ENCODE data around the gene IL1RAPL2.
"Not testable (repeated sequence)": the region's sequence is repeated elsewhere in the genome, so short reads cannot be mapped to it uniquely, and the experiment has no call there.

The IL1RAPL2 gene

DNA sequence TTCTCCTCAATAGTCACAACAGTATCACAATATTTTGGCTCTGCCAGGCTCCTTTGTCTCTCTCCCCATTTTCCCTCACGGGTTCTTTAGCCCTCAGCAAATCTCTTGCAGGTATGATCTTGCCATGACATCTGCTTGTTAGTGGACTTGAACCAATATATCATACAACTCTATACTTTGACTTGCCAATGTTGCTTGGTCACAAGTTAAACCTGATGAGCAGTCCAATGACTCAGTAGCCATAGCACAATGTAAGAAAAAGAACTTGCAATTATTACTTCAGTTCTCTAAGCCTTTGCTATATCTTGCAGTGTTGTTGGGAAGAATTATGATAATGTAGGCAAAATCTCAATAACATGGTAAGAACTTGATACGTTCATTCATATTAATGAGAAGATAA, 1081.8 kb downstream of the IL1RAPL2 start:
- no peak for DNase-seq

DNA sequence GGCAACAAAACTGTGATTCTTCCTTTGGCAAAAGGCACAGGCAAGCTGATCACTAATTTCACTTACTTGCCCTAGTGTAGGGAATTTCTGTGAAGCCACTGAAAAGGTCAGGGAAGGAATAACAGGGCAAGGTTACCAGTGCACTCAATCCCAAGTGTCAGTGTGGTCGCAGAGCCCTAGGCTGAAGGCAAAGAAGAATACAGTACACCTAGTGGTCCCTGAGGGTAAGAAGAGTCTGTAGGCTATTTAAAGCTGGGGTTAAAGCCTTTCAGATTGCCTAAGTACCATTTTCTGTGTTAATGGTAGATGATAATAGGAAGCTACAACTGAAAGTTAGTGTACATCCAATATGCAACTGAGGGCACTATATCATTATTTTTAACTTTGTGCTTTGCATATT, 1082.7 kb downstream of the IL1RAPL2 start:
- no peak for DNase-seq

DNA sequence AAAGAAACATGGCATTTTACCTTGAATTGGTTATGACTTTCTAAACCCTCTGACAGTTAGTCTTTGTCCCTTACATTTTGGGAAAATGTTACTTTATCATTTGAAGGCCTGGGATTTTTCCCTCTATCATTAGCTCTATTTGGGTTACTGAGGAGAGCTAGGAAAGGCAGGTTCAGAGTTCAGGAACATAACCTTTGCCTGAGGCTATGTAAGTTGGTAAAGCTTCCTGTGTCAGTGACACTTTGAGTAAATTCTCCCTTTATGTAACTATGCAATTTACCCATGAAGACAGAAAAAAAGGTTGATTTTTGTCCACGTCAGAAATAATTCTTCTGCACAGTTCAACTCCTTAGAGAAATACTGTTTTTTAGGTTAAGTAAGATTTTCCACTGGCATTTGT, 1084.6 kb downstream of the IL1RAPL2 start:
- DNase-seq = no peak

DNA sequence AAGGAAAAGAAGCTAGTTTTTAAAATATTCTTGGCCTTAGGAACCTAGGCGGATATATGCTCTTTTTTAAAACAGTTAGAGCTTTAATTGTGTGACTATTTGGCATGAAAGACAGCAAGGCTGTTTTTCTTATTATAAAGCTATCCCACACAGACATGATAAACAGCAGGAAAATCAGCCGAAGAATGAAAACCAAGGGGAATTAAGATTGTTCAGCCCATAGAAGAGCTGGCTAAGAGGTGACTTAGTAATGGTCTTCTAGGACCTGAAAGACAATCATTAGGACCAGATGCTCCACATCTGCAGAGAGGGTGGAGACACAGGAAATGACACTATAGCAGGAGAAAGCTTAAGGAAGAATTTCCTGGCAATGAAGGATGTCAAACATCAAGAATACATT, 1085.0 kb downstream of the IL1RAPL2 start:
- no peak for DNase-seq

DNA sequence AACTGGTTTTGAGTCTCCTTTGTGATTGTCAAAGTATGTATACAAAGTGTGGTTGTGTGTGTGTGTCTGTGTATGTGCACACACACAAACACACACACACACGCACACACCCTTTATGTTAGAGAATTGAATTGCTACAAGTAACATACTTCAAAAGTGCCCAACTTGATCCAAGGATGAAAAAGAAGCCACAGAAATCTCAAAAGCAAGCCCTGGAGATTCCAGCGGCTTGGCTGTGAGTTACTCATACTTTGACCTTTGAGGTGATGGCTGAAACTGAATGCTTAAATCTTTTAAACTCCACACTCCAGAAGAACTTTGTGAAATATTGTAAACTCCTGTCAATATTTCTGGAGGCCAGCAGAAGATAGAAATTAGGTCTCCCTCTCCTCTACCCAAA, 1087.9 kb downstream of the IL1RAPL2 start:
- DNase-seq = no peak

DNA sequence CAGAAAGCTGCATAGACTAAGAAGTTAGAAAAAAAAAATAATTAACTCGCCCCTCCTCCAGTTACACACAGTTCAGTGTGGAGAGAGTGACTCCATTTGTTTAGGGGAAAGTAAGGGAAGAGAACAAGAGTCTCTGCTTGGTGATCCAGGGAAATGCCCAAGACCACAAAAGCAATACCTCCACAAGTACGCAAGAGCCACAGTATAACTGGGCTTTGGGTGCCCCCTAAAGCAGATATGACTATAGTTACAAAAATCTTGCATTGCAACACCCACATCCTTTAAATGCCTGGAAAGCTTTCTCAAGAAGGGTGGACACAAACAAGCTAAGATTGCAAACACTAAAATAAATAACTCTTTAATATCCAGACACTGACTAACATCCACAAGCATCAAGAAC, 1092.1 kb downstream of the IL1RAPL2 start:
- no peak for DNase-seq

DNA sequence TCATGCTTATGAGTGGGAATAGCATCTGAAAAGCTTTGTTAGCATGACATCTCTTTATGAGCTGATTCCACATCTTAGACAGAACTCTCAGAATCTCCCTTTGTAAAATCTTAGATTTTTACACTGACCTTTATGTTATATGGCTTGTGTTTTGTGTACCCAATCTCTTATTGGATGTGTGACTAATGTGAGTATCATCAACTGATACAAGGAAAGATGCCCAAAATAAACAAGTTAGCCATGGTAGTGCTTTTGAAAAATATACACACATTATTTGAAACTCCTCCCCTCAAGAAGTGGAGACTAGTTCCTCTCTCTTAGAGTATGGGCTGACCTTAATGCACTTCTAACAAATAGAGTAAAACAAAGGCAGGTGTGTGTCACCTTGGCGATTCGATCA, 1096.2 kb downstream of the IL1RAPL2 start:
- DNase-seq = no peak

DNA sequence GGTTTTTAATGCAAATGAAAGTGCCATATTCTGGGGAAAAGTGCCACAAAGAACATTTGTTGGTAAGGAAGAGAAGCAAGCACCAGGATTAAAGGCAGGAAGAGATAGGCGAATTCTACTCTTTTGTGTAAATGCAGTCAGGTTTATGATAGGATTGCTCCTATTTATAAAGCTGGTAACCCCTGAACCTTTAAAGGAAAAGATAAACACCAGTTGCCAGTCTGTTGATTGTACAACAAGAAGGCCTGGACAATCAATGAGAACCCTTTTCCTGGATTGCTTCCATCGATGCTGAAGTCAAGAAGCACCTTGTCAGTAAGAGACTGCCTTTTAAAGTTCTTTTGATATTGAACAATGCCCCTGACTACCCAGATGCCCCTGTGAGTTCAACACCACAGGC, 1098.2 kb downstream of the IL1RAPL2 start:
- no peak for DNase-seq

DNA sequence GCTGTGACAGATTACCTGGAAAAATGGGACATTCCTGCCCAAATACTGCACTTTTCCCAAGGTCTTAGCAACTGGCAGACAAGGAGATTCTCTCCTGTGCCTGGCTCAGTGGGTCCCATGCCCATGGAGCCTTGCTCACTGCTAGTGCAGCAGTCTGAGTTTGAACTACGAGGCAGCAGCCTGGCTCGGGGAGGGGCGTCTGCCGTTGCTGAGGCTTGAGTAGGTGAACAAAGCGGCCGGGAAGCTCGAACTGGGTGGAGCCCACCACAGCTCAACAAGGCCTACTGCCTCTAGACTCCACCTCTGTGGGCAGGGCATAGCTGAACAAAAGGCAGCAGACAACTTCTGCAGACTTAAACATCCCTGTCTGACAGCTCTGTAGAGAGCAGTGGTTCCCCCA, 1118.3 kb downstream of the IL1RAPL2 start:
- not testable (repeated sequence) for DNase-seq

DNA sequence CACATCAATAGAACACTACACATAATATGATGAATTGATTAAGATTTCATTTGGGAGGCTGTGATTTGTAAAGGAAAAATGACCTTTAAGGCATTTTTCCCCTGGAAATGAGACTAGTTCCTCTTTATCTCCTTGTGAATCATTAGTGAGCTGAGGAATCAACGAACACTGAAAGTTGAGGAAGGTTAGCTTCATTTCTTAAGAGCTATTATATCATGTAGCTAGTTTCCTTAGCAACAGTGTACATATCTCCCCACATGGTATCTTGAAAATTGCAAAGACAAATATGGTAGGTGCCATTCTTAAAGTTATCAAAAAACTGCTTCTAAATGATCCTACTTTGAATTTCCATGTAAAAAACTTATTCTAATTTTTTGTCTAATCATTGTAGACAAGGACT, 1128.8 kb downstream of the IL1RAPL2 start:
- no peak for DNase-seq

DNA sequence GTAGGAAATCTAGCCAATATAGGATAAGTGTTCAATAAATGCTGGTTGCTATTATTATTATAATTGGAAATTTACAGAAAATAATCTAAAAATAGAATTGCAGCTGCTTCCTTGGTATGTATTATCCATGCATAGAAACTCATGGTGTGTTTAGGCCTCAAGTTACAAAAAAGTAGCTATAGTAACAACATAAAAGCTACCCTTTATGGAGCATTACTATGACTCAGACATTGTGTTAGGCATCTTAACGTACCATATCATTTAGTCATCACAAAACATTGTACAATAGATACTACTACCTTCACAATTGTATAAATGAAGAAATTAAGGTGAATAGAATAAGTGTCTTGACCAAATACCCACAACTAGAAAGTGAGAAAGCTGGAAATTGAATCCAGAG, 1129.5 kb downstream of the IL1RAPL2 start:
- no peak for DNase-seq

DNA sequence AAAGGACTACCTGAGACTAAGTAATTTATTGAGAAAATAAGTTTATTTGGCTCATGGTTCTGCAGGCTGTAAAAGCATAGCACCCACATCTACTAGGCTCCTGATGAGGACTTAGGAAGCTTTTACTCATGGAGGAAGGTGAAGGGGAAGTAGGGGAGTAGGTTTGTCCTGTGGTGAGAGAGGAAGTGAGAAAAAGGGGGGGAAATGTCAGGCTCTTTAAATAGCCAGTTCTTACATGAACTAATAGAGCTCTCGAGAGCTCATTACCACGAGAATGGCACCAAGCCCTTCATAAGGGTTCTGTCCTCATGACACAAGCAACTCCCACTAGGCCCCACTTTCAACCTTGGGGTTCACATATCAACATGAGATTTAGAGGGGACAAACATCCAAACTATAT, 1130.9 kb downstream of the IL1RAPL2 start:
- DNase-seq = no peak

DNA sequence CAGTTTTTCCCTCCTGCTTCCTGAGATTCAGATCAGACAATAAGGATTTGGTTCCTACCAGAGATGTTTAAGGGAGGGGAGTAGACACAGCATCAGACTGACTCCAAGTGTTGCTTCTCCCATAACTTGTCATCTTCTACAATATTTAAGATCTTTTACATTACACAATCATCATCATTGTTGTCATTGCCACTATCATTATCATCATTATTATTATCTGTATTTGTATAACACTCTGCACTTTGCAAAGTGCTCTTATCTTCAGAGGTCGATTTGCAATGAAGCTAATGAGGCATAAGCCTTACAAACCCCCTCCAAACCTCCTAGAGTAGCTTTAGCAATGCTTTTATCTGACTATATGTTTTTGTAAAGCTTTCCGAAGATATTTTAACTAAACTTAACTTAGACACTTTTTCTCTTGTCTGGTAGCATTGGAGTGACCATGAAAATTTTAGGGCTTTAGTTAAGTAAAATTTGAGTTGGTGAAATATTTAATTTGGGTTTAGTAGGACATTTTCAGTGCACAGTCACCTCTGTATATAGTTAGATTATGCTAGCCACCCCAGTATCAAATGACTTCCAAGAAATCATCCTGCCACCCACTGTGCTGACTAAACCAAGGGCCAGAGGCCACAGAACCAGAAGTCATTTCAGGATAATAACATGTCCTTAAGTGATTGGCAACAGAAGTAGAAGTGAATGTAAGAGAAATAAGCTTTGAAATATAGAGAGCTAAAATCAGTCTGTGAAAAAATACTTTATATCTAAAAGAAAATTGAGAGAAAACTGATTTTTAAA, 1132.2 kb downstream of the IL1RAPL2 start:
- no peak for DNase-seq

DNA sequence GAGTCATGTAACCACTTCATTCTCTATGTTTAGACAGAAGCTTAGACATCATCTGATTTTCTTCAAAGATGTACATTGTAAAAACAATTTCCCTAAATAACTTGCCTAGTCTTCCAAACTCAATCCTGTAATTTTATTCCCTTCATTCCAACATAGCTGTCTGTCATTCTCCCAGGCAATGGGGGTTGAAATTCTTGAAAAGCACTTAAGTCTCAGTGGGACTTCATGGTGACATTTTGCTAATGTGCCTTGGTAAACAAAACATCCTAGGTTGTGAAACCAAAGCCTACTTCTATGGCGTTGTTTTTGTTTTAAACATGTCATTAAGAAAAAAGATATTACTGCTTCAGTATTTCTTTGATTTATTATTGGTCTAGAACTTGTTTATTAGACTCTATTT, 1134.3 kb downstream of the IL1RAPL2 start:
- no peak for DNase-seq

DNA sequence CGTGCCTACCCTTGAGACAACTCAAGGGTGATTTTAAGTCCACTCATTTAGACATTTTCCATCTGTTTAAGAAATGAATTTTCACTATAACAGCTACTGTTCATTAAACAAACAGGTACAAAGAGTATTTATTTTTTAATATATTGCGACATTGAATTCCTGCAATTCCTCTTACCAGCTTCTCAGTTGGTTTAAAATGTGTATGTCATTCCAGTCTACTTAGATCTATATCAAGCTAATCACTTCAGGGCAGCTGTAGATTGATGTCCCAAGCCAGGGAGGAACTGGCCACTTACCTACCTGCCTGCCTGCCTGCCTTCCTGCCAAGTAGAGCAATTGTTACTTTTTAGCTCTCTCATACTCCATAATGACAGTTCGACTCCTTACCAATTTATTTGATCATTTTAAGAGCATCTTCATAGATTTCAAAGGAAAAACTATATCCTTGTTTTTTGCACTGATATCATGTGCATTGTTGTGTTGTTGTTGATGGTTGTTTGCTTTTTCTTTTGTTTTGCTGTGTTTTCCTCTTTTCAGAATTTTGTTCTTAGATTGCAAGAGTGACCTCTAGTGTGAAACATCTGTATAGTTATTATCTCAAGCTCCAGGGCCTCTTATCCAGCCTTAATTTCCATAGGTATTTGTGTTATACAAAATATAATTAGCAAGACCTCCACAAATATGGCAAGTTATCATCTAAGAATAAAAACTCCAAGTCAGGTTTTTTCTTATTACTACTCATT, 1135.5 kb downstream of the IL1RAPL2 start:
- no peak for DNase-seq

DNA sequence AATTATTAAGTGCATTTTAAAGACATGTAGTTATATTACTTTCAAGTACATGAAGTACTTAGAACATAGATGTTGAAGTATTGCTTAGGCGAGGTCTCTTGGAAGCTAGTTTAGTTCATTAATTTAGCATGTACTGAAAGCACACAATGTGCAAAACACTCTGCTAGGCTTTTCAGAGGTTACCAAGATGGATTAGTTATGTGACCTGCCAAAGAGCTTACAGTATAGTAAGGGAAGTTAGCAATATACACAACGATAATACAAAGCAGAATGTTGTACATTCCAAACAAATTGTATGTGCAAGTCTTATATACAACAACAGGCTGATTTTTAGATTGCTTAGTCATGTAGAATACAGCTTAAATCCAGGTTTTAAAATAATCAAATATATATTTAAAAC, 1137.9 kb downstream of the IL1RAPL2 start:
- no peak for DNase-seq

DNA sequence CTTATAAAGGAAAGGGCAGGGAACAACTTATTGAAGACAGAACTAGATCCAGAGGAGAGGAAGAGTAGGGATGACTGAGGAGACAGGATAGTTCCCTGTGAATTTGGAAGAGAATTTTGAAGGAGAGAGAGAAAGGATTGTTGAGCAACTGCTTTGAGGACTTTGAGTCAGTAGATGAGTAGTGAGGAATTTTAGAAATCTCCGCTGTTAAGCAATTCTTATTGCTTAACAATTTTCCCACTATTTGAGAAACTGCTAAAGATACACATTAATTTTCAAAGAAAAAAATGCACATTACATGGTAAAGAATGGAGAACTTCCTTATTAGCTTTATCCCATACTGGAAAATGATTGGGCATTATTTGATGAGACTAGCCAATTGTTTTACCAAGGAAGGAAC, 1140.0 kb downstream of the IL1RAPL2 start:
- DNase-seq = no peak

DNA sequence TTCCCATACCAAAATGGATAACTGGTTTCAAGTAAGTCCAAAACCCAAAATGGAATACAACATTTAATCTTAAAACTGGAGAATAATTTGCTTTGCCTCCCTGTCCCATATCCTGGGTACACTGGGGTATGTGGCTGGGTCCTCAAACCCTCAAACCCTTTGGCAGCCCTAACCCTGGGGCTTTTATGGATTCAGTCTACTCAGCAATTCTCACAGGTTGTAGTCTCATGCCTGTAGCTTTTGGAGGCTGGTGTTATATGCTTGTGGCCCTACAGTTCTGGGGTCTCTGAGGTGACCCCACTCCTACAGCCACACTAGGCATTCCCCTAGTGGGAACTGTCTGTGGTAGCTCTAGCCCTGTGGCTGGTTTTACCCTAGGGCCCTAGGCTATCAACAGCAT, 1145.8 kb downstream of the IL1RAPL2 start:
- no peak for DNase-seq

DNA sequence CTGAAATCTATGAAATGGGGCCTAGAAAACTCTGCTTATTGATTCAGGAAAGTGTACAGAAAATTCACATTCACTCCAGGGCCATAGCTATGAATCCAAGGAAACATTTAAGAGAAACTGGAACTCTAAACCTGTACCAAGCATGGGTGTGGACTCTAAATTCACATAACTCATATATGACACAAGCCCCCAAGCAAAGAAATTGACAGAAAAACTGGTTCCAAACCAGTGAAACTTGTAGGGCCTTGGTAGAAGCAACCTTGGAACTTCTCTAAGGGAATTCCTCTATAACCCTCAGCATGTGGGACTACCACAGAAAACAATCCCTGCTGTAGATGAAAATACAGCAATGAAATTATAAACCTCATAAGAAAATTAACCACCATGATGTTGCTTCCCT, 1149.7 kb downstream of the IL1RAPL2 start:
- DNase-seq = no peak

DNA sequence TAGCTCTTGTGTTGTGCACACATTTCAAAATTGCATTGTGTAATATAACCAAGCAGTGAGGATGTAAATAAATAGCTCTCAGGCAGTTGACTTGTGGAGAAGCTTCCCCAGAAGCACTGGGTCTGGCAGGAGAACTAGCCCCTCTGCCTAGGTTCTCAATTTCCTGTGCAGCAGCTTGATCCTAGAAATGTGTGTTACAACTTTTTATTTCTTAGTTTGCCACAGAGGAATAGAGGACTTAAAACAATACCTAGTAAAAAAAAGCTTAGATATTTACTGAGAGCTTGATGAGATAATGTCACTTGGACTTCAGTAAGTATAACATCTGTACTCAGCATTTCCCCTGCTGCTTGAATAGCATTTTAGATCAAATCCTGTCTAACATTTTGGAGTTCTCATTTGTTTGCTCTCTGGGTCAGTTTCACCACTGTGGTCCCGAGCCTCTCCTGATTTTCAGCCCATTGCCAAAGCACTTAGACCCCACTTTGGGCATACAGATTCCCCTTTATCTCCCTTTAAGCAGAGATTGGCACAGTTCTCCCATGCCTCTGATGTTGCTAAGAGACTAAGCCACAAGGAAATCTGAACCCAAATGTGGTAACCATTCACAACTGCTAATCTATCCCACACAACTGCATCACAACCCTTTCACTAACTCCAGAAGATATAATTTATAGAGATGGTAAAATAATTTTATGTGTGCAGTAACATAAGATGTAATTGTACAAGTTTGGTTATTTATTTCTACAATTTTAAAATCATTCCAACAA, 1158.2 kb downstream of the IL1RAPL2 start:
- DNase-seq = no peak

DNA sequence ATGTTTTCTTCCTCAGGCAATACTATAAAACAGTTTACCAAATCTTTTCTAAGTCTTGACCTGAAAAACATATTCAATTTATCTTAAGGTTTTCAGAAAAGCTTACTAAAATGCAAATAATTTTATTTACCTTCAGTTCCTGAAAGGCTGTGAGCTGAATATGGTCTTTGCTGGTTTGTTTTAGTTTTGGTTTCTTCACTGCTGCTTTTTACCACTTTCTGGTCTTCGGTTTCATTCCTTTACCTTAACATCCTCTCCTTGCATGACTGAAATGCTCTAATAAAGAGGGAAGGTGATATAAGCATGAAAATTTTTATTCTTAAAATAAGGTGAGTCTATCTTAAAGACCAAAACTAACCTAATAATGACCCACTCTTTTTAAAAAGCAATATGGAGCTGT, 1159.2 kb downstream of the IL1RAPL2 start:
- DNase-seq = no peak

DNA sequence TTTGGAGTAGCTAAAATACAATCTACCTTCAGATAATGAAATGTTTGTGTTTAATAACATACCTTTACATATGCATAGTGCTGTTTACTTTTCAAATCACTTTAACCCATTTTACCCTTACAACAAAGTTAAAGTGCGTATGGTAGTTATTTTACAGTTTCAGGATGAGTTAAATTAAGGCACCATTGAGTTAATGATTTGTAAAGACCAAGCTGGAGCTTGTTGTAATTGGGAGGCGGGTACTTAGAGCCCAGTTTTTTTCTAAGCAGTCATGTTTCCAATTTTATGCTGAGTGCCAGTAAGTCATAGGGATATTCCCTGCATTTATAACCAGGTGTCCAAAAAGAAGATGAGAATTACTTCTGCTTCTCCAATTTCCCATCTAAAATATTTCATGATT, 1172.2 kb downstream of the IL1RAPL2 start:
- no peak for DNase-seq

DNA sequence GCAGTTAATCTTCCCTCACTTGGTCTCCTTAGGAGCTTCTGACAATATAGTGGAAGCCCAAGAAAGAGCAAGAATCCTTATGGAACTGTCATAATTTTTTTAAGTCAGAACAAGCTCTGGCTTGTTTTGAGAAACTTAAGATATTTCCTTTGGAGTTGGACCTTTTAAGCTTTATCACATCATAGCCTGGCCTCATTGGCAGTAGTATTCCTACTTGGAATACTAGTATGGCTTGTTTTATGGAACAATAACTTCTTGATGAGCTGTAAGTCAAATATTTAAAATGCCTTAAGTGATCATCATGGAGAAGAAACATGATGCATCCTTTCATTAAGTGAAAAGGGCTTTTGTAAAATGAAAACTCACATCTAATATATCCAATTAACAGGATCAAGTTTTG, 1178.3 kb downstream of the IL1RAPL2 start:
- DNase-seq = no peak

DNA sequence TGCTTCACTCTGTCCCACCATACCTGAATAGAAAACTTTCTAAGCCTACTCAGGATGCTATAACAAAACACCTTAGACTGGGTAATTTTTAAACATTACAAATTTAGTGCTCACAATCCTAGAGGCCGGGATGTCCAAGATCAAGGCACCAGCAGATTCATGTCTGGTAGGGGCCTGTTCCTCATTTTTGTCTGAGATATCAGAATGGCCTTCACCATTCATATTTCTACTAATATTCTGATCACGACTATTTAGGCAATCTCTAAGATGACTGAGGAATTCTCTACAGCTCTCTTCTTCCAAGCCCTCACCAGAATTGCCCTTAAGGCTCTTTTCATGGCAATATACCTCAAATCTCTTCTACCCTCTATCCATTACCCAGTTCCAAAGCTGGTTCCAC, 1178.9 kb downstream of the IL1RAPL2 start:
- DNase-seq = no peak
